Brain pericyte (primary cell): ENCODE data around the gene GPR35.
"Not testable (repeated sequence)": the region's sequence is repeated elsewhere in the genome, so short reads cannot be mapped to it uniquely, and the experiment has no call there.

Experiments used
- DNase-seq: peaks from one replicate; pipeline ENCODE4 v3.0.0-alpha.2; 2012; ENCODE audit warnings: low read depth, low spot score

Gene GPR35

DNA sequence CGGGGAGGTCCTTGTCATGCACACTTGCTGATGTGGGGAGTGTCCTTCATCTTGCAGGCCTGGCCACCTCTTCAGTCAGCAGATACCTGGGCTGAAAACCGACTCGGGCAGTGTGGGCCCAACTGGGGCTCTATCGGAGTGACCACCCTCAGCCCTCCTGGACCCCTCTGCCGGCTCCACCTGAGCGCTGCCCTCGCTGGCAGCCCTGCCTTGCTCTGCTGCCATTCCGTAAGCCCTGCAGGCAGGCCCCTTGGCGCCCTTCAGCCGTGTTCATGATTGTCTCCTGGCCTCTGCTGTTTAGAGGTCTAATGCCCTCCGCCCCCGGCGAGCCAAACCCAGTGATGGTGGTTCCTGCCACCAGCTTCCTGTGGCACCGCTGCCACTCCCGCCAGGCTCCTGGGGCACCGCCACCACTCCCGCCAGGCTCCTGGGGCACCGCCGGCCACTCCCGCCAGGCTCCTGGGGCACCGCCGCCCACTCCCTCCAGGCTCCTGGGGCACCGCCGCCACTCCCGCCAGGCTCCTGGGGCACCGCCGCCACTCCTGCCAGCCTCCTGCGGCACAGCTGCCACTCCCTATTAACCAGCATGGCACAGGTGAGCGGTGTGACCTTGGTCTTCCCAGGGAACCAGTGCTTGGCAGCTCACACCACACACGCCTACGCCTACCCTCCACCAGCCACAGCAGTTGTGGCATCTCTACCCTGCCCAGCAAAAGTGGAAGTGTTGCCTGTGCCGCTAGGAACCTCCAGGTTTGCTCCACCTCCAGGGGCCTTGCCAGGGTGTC is 22.8 kb upstream of the GPR35 start:
- DNase-seq: no peak

DNA sequence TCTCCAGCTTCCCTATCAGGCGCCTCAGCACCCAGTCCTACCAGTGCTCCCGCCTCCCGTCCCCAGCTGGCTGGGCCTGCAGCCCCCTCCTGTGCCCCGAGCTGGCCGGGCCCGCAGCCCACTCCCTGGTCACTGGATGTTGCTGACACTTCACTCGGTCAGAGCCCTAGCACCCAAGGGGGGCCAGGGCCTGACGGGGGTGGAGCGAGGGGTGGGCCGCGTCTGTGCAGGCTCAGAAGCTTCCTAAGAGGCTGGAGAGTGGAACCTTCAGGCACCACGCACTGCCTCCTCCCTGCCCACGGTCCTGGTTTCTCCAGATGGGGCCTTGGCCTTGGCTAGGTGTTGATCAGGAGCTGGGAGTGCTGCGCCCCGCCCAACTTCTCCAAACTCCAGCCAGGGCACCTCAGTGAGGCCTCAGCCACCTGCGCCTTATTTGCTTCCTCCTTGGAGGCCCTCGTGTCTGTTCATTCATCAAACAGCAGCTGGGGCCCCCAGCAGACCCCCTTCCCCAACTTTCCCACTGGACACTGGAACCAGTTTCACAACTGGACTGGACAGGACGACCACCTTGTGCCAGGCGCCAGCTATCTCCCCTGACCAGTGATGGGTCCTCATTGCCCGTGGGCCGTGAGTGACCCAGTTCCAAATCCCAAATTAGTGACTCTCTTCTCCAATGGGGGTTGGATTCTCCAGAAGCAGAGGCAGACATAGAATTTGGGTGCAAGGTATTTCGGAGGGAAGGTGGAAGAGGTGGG is 22.0 kb upstream of the GPR35 start:
- DNase-seq: no peak

DNA sequence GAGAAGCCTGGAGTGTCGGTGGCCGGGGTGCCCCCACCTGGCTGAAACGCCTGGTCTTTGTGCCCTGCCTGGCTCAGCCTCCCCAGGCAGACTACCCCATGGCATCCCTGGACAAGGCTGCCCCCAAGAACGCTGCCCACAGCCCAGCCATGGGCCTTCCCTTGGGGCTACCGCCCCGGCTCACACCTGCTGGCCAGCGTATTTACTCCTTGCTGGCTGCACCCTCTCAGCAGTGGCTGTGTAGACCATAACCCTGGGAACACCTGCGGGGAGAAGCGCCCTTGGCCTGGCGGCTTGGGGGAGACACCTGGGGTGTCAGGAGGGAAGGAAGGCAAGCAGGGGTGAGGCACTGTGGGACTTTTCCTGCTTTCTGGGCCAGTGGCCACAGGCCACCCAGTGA is 21.4 kb upstream of the GPR35 start:
- no peak for DNase-seq

DNA sequence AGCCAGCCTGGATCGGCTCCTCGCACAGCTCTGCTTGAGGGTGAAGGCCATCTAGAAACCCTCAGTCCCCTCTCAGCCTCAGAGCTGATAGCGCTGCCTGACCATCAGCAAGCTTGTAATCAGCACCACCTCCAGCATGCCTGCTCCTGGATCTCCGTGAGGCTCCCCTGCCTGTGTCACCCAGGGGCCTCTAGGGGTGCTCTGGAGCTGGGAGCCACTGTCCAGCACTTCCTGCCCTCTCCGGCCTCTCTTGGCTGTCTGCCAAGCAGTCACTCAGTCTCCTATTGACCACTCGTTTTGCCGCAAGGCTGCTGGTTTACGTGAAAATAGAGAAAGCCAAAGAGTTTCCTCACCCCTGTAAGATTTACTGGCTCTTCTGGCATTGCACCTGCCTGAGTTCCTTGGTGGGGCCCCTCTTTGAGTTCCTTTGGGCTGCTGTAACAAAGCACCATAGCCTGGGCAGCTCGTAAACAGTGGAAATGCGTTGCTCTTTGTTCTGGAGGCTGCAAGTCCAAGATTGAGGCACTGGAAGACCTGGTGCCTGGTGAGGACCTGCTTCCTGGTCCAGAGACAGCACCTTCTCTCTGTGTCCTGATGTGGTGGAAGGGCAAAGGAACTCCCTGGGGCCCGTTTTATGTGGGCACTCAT is 20.9 kb upstream of the GPR35 start:
- DNase-seq: no peak

DNA sequence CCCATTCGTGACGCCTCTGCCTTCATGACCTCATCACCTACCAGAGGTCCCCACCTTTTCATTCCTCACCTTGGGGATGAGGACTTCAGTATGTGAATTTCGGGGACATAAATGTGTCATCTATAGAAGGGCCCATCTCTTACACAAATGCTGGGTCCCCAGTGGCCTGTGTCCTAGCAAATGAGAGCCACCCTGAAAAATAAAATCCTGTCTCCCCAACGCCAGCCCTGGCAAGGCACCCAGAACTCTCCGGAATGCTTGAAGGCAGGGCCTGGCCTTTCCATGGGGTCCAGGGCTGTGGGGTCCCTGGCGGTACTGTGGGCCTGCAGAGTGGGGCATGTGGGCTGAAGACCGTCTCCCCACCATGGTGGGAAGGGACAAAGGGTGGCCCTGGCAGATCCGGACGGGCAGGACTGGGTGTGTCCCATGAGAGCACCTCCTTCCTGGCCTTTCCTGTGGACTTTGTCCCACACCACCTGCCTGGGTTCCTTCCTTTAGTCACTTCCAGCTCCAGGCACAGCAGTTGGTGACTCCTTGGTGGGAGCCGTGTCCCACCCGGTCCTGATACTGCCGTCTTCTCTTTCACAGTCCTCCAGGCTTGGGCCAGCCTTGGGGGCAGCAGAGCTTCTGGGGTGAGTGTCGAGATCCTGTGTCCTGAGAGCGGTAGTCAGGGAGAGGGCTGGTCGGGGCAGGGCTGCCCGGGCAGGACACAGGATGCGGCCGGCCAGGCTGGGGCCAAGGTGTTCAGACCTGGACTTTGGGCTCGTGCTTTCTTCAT is 20.2 kb upstream of the GPR35 start:
- no peak for DNase-seq

DNA sequence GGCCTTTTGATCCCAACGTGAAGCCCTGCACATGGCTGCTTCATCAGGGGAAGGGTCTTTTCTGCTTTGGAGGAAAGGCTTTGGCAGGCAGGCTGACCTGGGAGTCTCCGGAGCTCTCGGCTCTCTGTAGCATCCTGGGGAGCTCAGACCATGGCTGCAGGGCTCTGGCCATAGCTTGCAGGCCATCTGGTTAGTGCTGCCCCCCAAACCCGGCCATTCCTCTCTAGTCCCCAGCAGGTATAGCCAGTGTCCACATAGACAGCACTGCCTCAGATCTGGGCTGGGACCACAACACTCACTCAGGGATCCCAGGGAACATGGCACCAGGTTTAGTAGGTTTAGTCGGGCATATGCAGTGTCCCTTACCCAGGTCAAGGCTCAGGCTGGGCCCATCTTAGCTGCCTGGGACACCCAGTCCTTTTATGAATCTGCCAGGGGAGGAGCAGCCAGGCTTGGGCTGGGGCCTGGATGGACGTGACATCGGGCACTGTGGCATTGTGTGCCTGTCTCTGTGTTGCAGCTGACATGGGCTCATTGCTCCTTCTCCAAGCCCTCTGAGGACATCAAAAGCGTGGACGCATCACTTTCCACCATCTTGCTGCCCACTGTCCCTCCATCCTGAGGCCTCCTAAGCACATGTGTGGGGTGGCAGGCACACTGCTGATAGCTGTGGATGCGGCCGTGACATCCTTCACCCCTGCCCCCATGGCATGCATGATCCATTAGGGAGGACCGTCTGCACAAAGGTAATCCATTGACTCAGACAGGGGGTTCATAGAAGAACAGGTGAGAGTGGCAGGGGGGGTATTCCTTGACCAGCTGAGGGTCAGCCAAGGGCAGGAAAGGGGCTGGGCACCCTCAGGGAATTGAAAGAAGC is 19.2 kb upstream of the GPR35 start:
- DNase-seq: no peak

DNA sequence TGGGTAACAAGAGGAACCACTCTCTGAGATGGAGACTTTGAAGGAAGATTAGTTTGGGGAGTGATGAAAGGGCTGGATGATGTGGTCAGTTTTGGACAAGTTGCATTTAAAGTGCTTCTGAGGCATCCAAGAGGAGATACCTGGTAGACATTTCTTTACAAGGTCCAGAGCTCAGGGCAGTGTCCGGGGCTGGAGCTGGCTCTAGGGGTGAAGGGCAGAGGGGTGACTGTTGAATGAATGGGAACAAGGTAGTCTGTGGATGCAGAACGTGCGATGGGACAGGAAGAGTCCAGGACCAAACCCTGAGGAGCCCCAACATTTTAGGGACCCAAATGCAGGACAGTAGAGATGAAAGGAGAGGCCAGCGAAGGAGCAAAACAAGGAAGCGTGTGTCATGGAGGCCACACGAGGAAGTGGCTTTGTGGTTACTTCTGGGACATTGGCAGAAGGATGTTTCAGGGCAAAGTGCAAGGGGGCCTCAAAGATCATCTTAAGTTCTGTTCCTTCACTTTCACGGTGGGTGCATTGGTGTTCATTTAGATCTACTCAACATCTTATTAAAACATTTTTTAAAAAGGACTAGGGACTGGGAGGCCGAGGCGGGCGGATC is 13.6 kb upstream of the GPR35 start:
- DNase-seq: no peak

DNA sequence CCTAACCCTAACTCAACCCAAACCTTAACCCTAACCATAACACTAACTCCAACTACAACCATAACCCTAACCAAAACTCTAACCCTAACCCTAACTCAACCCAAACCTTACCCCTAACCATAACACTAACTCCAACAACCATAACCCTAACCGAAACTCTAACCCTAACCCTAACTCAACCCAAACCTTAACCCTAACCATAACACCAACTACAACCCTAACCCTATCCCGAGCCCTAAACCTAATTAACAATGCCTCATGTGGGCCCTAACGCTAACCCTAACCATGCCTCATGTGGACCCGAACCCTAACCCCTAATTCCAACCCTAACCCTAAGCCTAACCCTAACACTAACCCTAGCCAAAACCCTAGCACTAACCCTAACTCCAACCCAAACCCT is 11.5 kb upstream of the GPR35 start:
- DNase-seq: no peak

DNA sequence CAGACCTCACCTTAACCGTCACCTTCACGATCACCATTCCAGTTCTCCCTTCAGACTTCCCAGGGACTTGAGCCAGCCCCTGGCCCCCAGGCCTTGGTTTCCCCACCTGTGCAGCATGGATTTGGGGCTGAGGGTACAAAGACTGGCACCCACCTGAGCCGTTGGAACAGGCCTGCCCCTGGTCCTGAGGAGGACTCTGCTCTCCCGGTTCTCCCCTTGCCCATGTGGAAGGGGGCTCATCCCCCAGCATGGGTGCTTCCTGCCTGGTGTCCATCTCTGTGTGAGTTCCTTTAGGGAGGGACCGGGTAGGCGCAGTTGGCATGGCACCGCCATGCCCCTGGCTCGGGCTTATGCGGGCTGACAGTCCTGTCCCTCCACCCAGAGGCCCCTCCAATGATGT is 10.9 kb upstream of the GPR35 start:
- DNase-seq: no peak

DNA sequence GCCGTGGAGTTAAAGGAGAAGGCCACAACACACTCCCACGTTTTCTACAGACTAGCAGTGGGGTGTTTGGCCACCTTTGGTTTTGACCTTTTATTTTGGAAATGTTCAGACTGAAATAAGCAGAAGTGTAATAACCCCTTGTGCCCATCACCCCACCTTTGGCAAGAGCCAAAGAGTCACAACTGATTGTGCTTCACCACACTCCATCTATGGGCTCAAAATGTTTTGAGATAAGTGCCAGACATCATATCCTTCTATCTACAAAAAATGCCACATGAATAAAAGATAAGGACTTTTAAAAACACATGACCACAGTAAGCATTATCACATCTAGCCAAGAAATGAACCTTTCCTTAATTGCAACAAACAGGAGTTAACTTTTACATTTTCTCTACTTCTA is 9.9 kb upstream of the GPR35 start:
- no peak for DNase-seq

DNA sequence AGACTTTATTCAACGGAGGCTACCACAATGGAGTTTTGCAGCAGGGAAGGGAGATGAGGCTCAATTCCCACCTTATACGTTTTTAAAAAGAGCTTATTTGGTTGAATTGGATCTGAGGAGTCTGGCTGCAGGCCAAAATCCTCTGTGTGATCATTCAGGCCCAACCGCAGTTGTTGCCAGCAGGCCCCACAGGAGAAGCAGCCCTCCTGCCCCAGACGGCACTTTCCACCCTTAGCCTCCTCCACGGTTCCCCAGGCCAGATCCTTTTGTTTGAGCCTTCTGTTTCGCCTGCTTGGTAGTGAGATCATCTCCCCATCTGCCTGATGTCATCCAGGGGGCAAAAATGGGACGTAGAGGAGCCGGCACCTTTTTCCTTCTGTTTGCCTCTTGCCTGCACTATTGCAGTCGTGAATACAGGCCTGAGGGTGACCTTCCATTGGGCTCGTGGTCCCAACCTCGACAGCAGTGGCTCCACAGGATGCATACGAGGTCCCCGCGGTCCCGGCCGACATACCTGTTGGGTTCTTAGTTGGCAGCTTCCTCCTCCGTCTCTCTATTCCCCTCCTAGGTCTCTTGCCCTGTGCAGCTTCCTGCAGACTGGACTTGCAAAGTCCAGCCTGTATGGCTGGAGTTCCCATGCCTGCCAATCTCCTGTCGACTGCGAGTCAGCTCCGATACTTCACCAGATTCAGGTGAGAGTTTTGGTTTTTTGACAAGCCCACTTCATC is 9.3 kb upstream of the GPR35 start:
- no peak for DNase-seq

DNA sequence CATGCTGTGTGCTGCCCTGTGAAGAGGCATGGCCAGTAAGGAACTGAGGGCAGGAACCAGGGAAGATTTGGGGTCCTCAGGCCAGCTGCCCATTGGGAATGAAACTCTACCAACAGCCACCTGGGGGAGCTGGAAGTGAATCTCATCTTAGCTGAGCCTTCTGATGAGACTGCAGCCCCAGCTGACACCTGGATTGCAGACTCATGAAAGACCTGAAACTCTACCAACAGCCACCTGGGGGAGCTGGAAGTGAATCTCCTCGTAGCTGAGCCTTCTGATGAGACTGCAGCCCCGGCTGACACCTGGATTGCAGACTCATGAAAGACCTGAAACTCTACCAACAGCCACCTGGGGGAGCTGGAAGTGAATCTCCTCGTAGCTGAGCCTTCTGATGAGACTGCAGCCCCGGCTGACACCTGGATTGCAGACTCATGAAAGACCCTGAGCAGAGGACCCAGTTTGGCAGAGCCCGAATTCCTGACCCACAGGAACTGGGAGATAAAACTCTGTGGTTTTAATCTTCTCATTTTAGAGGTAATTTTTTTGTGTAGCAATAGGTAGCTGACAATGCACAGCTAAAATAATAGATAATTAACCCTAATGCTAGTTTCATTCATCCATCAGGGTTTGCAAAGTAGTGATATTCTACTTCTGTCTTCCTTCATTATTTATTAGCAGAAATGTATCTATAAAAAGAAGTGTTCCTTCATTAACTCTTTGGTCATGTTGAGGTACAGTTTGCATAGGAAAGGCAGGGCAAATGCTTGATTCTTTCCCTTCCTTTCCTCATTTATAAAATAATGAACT is 8.2 kb upstream of the GPR35 start:
- not testable (repeated sequence) for DNase-seq

DNA sequence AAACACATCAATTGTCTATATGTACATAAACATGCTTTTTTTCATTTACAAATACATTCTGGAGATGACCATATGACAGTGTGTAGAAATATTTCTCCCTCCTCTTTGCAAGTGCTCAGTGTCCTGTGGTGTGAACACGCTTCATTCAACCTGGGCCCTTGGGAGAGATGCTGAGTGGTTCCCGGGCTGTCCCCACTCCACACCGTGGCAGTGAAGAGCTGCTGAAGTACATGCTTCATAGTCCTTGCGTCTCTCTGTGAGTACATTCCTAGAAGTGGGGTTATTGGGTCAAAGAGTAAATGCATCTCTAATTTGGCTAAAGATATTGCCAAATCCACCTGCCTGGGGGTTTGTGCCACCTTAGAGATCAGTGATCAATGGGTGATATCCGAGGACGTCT is 6.5 kb upstream of the GPR35 start:
- DNase-seq: no peak

DNA sequence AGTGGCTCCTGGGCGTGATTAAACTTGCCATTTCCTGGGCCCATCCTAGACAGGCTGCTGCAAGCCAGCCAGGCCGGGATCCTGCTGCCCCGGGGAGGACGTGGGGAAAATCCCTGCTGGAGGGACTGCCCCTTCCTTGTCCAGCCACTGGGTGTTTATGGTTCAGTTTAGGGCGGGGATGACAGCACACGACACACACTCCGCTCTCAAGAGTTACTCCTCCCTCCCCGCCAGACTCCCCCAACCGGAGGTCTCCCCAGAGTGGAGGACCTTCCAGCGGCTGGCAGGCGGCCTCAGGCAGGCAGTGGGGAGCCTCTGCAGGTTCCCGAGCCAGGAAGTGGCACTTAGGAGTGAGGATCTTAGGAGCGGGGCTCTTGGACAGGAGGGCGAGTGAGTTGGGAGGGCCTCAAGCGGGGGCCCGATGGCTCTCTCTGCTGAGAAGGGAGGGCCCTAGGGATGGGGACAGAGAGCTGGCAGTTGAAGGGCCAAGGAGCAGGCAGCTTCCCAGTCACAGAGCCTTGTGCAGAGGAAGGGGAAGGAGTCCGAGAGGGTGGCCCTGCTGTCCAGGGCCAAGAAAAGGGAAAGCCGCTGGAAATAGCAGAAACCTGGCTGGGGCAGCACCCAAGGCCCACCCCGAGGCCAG is 5.7 kb upstream of the GPR35 start:
- no peak for DNase-seq

DNA sequence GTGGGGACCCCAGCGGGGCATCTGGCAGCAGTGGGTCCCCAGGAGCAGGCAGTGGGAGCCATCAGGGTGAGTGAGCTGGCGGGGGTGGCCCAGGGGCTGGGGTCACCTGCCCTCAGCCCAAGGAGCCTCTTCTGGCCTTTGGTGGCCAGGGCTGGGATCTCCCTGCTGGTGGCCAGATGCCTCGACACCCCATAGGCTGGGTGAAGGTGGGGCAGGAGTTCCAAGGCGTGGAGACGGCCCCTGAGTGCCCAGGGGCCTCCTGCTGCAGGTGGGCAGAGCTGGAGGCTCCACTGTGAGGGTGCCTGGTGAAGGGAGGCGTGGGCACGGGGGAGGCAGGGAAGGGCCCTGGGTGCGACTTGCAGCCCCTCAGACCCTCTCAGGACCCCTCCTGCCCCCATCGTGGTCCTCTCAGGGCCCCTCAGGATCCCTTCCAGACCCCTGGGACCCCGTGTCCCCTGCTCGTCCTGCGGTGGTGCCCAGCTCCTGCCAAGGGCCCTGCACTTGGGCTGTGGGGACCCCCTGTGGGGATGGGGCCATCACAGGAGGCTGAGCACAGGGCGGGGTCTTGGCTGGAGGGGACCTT is 5.0 kb upstream of the GPR35 start:
- no peak for DNase-seq

DNA sequence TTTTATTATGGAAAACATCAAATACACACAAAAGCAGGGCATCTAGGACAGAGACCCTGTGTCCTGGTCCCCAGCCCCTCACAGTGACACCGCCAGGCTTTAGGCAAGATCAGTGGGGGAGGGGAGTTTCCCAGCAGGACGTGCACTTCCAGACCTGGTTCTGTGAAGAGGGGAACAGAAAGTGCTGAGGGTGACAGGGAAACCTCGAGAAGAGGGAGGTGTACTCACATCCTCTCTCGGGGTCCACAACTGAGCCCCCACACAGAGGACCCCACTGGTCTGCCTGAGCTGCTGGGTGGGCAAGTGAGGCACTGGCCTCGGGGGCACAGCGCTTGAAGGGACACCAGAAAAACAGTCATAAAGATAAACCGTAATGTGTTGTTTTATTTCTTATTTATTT is 4.4 kb upstream of the GPR35 start:
- no peak for DNase-seq

DNA sequence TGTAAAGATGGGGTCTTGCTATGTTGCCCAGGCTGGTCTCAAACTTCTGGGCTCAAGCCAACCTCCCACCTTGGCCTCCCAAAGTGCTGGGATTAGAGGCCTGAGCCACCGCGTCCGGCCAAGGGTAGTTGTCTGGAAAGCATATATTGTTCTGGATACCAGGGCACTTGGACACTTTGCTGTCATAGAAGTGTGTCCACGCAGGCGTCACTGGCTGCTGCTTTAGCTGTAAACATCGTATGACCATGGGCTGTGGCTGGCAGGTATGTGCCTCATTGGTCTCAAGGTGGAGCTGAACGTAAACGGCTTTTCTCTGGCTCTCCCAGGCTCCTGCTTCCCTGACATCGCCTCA is 3.2 kb upstream of the GPR35 start:
- no peak for DNase-seq

DNA sequence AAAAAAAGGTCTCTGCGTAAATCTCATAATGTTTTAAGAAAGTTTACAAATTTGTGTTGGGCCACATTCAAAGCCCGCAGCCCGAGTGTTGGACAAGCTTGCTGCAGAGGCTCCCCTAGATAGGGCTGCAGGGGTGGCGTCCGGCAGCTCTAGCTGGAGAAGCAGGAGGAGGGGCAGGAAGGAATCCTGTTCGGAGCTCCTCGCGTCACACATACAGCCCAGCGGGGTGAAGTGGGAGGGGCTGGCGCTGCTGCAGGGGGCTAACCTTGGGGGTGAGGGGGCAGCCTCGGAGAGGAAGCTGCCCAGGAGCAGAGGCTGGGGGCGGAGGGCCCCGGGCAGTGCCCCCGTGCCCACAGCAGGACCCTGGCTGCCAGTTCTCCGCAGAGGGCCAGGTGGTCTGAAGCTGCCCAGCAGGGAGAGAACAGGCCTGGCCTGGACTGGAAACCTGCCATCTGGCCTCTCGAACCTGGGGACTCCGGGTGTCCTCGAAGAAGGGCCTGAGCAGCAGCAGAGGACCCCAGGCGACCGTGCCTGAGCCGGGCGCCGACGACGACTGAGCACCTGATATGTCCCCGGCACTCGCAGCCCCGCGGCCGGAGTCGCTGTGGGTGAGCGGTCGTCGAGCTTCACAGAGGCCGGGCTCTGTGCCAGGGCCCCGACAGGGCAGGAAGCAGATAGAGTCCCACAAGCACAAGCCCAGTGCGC is 2.6 kb upstream of the GPR35 start:
- DNase-seq: no peak
